IPS-18a (cell line): Measurements from ENCODE around the gene DRAXIN.

Experiments
- H3K27ac ChIP-seq: one replicate; pipeline ENCODE4 v1.5.1; 2013; ENCODE audit warnings: low read length
- H3K27me3 ChIP-seq: one replicate; pipeline ENCODE4 v1.6.1; 2013; ENCODE audit warnings: mild to moderate bottlenecking, low read length; ENCODE audit not compliant: control insufficient read depth, insufficient read depth
- H3K36me3 ChIP-seq: one replicate; pipeline ENCODE4 v1.6.1; 2013; ENCODE audit warnings: low read depth, low read length; ENCODE audit not compliant: control insufficient read depth
- H3K4me1 ChIP-seq: one replicate; pipeline ENCODE4 v1.6.1; 2013; ENCODE audit warnings: low read depth, low read length; ENCODE audit not compliant: control insufficient read depth
- H3K4me3 ChIP-seq: one replicate; pipeline ENCODE4 v1.5.1; 2013; ENCODE audit warnings: low read length
- H3K9ac ChIP-seq: one replicate; pipeline ENCODE4 v1.6.1; 2013; ENCODE audit warnings: mild to moderate bottlenecking, low read length, moderate library complexity
- H3K9me3 ChIP-seq: one replicate; pipeline ENCODE4 v1.6.1; 2013; ENCODE audit warnings: low read depth, low read length; ENCODE audit not compliant: control insufficient read depth

DRAXIN gene

GRCh38 chr1:11746795-11747487 lies 55.4 kb downstream of the DRAXIN start:
- no peaks in the 10 kb centered on the region for H3K4me1 ChIP-seq
- no peaks in the 10 kb centered on the region for H3K9me3 ChIP-seq
- H3K27ac ChIP-seq = no peak overlapping the region
- H3K4me3 ChIP-seq = no peak overlapping the region
- no peak overlapping the region for H3K9ac ChIP-seq
- no peaks in the 10 kb centered on the region for H3K27me3 ChIP-seq
- H3K36me3 ChIP-seq = peaks cover 22% of the 10 kb centered on the region

DNA sequence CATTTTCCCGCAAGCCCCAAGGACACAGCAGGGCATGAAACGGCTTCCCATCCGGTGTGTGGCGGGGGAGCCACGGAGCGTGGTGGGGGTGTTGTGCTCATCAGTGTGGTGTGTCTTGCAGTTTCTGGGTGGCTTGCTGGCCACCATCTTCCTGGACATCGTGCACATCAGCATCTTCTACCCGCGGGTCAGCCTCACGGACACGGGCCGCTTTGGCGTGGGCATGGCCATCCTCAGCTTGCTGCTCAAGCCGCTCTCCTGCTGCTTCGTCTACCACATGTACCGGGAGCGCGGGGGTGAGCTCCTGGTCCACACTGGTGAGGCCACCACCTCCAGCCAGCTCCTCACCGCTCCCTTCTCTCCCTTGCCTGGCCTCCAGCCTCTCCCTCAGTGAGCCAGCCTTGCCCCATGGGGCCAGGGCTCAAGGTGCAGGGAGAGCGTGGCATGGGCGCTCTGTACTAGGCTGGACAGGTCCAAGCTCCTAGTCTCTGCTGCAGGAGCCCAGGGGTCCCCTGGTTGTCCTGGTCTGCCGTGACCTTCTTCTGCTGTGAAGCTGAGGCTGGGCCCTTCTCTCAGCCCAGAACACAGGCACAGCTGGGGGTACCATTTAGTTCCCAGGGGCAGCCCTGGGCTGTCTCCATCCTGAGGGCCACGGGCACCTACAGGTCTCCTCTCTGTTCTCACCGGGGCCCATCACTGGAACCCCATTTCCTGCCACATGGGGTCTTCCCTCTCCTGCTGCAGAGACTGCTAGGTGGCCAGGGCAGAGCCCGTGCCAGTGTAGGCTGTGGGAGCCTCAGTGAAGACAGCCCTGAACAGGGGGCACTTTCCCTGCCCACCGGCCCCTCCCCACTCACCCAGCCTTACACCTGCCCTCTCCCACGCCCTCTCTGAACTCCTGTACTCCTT lies 57.0 kb downstream of the DRAXIN start:
- peaks cover 3% of the 10 kb centered on the region for H3K4me1 ChIP-seq
- H3K27ac ChIP-seq = no peak overlapping the region
- no peak overlapping the region for H3K9ac ChIP-seq

DNA sequence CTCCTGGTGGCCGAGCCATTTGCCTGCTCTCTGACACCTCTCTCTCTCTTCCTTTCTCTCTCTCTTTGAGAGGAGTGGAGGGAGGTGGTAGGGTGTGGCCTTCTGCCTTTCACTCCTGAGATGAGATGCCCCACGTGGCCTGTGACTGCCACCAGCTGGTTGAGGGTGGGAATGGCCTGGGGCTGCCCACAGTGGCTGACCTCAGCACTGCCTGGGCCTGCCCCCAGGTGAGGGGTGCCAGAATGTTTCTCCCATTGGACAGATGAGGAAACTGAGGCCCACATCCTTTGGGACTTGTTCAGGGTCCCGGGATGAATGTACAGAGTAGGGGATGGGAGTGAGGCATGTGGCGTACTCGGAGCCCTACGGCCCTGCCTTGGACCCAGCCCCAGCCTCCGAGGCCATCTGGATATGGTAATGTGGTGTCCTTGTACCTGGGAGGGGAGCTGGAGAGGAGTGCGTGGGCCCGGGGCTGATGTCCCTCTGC lies 57.7 kb downstream of the DRAXIN start:
- Histone ChIP-seq H3K9ac (no peak overlapping the region), H3K4me1 (peaks cover 3% of the 10 kb centered on the region), H3K36me3 (peaks cover 22% of the 10 kb centered on the region), H3K27ac (no peak overlapping the region), H3K27me3 (no peaks in the 10 kb centered on the region), H3K9me3 (no peaks in the 10 kb centered on the region), H3K4me3 (no peak overlapping the region)

More for the DNA sequence above, 57.0 kb downstream of the DRAXIN start:
- Histone ChIP-seq H3K9me3 (no peaks in the 10 kb centered on the region), H3K4me3 (no peak overlapping the region), H3K36me3 (peaks cover 22% of the 10 kb centered on the region), H3K27me3 (no peaks in the 10 kb centered on the region)

DNA sequence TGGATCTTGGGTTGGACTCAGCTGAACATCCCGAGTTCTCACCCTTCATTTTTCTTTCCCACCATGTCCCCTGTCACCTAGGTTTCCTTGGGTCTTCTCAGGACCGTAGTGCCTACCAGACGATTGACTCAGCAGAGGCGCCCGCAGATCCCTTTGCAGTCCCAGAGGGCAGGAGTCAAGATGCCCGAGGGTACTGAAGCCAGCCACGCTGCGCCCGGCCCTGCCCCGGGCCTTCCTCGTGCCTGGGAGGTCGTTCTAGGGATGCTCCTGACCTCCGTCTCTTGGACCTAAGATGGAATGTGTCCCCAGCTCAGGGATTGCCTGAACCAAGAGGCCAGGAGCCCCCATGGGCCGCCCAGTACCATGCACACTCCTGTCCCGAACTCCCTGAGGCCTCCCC lies 58.5 kb downstream of the DRAXIN start:
- Histone ChIP-seq H3K27me3 (no peaks in the 10 kb centered on the region), H3K9ac (no peak overlapping the region), H3K4me3 (no peak overlapping the region), H3K9me3 (no peaks in the 10 kb centered on the region), H3K27ac (no peak overlapping the region), H3K36me3 (peaks cover 22% of the 10 kb centered on the region), H3K4me1 (peaks cover 3% of the 10 kb centered on the region)

DNA sequence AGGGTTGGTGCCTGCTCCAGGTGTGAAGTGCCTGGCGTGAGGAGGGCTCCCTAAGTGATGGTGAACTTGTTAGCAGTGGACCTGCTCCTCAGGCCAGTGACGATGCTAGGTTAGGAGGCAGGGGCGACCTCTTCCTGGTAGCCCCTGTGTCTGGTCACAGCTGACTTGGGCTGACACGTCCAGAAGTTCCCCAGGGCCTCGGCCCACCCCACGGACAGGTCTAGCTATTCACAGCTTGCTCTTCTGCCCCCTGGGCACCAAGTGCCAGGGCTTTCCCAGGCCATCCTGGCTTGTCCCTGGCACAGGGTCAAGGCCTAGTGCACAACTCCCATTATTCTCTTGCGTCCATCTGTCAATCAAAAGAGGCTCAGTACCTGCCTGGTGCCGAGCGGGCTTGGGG lies 59.6 kb downstream of the DRAXIN start:
- peaks cover 15% of the 10 kb centered on the region for H3K36me3 ChIP-seq
- peaks cover 3% of the 10 kb centered on the region for H3K4me1 ChIP-seq
- no peaks in the 10 kb centered on the region for H3K9me3 ChIP-seq
- H3K4me3 ChIP-seq = no peak overlapping the region
- H3K27me3 ChIP-seq = no peaks in the 10 kb centered on the region
- no peak overlapping the region for H3K27ac ChIP-seq
- H3K9ac ChIP-seq = no peak overlapping the region

GRCh38 chr1:11752359-11753088 lies 61.0 kb downstream of the DRAXIN start:
- Histone ChIP-seq H3K27me3 (no peaks in the 10 kb centered on the region), H3K4me1 (peaks cover 3% of the 10 kb centered on the region), H3K9me3 (no peaks in the 10 kb centered on the region), H3K36me3 (peaks cover 9% of the 10 kb centered on the region), H3K9ac (no peak overlapping the region), H3K4me3 (no peak overlapping the region), H3K27ac (no peak overlapping the region)

- Histone ChIP-seq H3K27me3 (no peaks in the 10 kb centered on the region), H3K9me3 (no peaks in the 10 kb centered on the region), H3K36me3 (peaks cover 9% of the 10 kb centered on the region), H3K9ac (no peak overlapping the region), H3K4me1 (peaks cover 3% of the 10 kb centered on the region), H3K4me3 (no peak overlapping the region), H3K27ac (no peak overlapping the region)
These were observed 62.2 kb downstream of the DRAXIN start for GRCh38 chr1:11753555-11754208.

DNA sequence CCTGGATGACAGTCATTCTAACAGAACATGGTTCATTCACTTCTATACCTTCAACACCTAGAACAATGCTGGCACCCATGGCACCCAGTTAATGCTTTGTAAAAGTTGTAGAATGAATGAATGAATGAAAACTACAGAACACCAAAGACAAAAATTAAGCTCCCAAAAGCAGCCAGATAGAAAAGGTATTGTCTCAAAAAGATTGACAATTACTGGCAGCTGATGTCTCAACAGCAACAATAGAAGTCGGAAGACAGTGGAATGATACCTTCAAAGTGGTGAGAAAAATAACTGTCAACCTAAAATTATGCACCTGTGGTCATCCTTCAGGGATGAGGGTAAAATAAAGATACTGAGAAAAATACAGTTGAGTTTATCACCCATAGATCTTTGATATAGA lies 65.5 kb downstream of the DRAXIN start:
- no peak overlapping the region for H3K4me3 ChIP-seq
- no peaks in the 10 kb centered on the region for H3K9me3 ChIP-seq
- H3K9ac ChIP-seq = no peak overlapping the region
- no peaks in the 10 kb centered on the region for H3K36me3 ChIP-seq
- no peak overlapping the region for H3K27ac ChIP-seq
- peaks cover 3% of the 10 kb centered on the region for H3K4me1 ChIP-seq
- H3K27me3 ChIP-seq = peaks cover 24% of the 10 kb centered on the region

GRCh38 chr1:11759791-11760190 lies 68.3 kb downstream of the DRAXIN start:
- H3K4me1 ChIP-seq = peaks cover 9% of the 10 kb centered on the region
- H3K9me3 ChIP-seq = no peaks in the 10 kb centered on the region
- H3K27me3 ChIP-seq = peaks cover 44% of the 10 kb centered on the region
- no peak overlapping the region for H3K4me3 ChIP-seq
- H3K27ac ChIP-seq = no peak overlapping the region
- H3K9ac ChIP-seq = no peak overlapping the region
- H3K36me3 ChIP-seq = no peaks in the 10 kb centered on the region

- no peak overlapping the region for H3K9ac ChIP-seq
- peaks cover 44% of the 10 kb centered on the region for H3K27me3 ChIP-seq
- H3K4me3 ChIP-seq = no peak overlapping the region
- H3K36me3 ChIP-seq = no peaks in the 10 kb centered on the region
- H3K27ac ChIP-seq = no peak overlapping the region
- H3K4me1 ChIP-seq = peaks cover 9% of the 10 kb centered on the region
- H3K9me3 ChIP-seq = no peaks in the 10 kb centered on the region
These were observed 69.8 kb downstream of the DRAXIN start for GRCh38 chr1:11761285-11761684.

DNA sequence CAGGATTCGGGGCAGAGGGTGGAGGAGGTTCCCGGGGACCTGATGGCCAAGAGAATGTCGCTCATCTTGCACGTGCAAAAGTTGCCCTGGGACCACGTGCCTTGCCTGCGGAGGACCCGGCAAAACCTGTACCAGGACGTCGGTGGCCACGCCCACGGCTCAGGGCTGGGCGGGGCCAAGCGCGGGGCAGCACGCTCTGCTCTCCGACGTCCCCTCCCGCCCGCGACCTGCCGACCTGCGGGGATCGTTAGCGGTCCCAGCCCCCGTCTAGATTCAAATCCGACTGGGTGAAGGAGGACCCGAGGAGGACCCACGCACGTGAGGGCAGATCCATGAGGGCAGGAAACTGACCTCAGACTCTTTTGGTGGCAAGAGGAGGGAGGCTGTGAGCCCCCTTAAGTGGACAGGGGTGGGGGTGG lies 70.5 kb downstream of the DRAXIN start, which contains the start of gene C1orf167:
Gene C1orf167, plus strand, starts transcription at position 206 of the 419 bp plus-strand sequence. CDS start 2,208 bp downstream, outside the sequence.
- H3K27ac ChIP-seq = no peak within 1 kb of the TSS
- no peaks in the 10 kb centered on the region for H3K36me3 ChIP-seq
- H3K4me3 ChIP-seq = peak within 1 kb of the TSS; percentile 34
- no peaks in the 10 kb centered on the region for H3K9me3 ChIP-seq
- peaks cover 44% of the 10 kb centered on the region for H3K27me3 ChIP-seq
- peaks cover 9% of the 10 kb centered on the region for H3K4me1 ChIP-seq
- no peak within 1 kb of the TSS for H3K9ac ChIP-seq
